Right atrium auricular region (tissue), 2 donors: Measurements from ENCODE around the gene CYB5B. TPM values are rescaled to one million over a fixed set of nuclear protein-coding genes. Genes with fewer than 3 reads are reported as not detected.
A peak's percentile ranks its signal among the peaks of the same experiment; 100 is the strongest.

Experiments used
- DNase-seq: peaks from one replicate; pipeline ENCODE4 v3.0.0-alpha.2; 2019; ENCODE audit warnings: low spot score
- H3K27ac ChIP-seq, 2 donors: fragments of 200-600 bp; sonication (generic); 1 replicate in 1 of 2; 2 replicates in 1 of 2; pipeline ENCODE4 v1.5.1; 2016 to 2019
- H3K27me3 ChIP-seq, 2 donors: fragments of 200-600 bp; sonication (generic); one replicate each; pipeline versions ENCODE4 v1.5.1 to v1.6.0; 2017 to 2019
- H3K36me3 ChIP-seq: fragments of 200-600 bp; sonication (generic); one replicate; pipeline ENCODE4 v1.5.1; 2016
- H3K4me1 ChIP-seq, 2 donors: fragments of 200-600 bp; sonication (generic); one replicate each; pipeline versions ENCODE4 v1.5.1 to v1.6.0; 2017 to 2019
- H3K4me3 ChIP-seq, 2 donors: fragments of 200-600 bp; sonication (generic); 1 replicate in 1 of 2; 2 replicates in 1 of 2; pipeline ENCODE4 v1.5.1; 2017 to 2019; ENCODE audit warnings: mild to moderate bottlenecking in 1 of 2, moderate library complexity in 1 of 2
- H3K9me3 ChIP-seq, 2 donors: fragments of 200-600 bp; sonication (generic); one replicate each; pipeline ENCODE4 v1.5.1; 2019
- total RNA-seq, 2 donors: library from RNA; depleted of rRNA; stranded (reverse); fragments of >200 nt; gene quantifications; one replicate each; pipeline ENCODE4 v1.1.0, GENCODE V29; 2016
- TF ChIP-seq, protein P1 (sequence below), 2 donors: fragments of 200-600 bp; sonication (generic); IDR thresholded peaks; one replicate each; pipeline ENCODE4 v1.5.1; 2019; ENCODE audit warnings: antibody characterized with exemption in 2 of 2

Gene CYB5B
- total RNA-seq, 2 donors from 2014 or later = 29.4 to 31.9 TPM

DNA sequence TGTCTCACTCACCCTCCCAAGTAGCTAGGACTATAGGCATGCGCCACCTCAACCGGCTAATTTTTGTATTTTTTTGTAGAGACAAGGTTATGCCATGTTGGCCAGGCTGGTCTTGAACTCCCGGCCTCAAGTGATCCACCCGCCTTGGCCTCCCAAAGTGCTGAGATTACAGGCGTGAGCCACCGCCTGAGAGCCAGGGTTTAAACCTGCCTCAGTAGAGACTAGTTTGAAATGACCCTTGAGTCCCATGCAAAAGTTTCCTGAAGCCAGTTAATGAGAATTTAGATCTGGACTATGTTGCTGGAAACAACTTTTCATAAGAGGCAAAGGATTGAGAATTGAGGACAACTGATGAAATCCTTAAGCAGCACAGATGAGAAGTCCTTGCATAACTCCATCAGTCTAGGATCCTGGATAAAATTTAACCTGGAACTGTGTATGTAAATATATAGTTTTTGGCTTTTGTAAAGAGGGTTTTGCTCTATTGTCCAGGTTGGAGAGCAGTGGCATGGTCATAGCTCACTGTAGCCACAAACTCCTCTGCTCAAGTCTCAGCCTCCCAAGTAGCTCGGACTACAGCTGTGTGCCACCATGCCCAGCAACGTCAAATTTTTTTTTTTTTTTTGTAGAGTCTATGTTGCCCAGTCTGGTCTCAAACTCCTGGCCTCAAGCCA lies 43.2 kb downstream of the CYB5B start:
- no peak for DNase-seq
- peaks cover under 1% of the 10 kb centered on the region for H3K36me3 ChIP-seq
- no peak overlapping the region for H3K4me3 ChIP-seq
- TF ChIP-seq, protein P1, sequence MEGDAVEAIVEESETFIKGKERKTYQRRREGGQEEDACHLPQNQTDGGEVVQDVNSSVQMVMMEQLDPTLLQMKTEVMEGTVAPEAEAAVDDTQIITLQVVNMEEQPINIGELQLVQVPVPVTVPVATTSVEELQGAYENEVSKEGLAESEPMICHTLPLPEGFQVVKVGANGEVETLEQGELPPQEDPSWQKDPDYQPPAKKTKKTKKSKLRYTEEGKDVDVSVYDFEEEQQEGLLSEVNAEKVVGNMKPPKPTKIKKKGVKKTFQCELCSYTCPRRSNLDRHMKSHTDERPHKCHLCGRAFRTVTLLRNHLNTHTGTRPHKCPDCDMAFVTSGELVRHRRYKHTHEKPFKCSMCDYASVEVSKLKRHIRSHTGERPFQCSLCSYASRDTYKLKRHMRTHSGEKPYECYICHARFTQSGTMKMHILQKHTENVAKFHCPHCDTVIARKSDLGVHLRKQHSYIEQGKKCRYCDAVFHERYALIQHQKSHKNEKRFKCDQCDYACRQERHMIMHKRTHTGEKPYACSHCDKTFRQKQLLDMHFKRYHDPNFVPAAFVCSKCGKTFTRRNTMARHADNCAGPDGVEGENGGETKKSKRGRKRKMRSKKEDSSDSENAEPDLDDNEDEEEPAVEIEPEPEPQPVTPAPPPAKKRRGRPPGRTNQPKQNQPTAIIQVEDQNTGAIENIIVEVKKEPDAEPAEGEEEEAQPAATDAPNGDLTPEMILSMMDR (IDR thresholded peaks at IDR 0.05) = no peak
- no peak overlapping the region for H3K27ac ChIP-seq
- H3K4me1 ChIP-seq = no peaks in the 10 kb centered on the region
- H3K27me3 ChIP-seq = no peaks in the 10 kb centered on the region
- H3K9me3 ChIP-seq = no peaks in the 10 kb centered on the region

DNA sequence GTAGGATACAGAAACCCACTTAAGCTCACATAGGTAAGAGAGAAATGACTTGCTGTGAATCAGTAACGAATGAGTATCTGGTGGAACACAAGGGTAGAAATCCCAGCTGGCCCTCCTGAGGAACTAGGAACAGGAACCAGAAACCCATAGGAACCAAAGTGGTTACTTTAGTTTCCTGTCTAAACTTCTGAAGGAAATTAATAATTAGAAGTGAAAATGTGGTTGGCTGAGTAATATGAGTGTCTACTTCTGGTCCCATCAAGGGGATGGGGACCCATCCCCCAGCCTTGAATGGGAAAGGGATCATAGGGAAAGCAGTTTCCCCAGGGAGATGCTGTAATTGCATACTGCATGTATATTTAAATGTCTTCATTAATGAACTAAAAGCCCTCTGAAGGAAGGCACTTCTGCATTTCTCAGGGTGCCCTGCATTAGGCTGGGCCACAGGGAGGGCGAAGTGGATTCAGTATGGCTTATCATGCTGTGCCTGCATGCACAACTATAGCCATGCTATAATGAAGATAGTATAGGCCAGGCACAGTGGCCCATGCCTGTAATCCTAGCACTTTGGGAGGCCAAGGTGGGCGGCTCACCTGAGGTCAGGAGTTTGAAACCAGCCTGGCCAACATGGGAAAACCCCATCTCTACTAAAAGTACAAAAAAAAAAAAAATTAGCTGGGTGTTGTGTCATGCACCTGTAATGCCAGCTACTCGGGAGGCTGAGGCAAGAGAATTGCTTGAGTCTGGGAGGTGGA lies 45.6 kb downstream of the CYB5B start:
- H3K27ac ChIP-seq = no peak overlapping the region
- H3K4me1 ChIP-seq = no peaks in the 10 kb centered on the region
- TF ChIP-seq, protein P1 (IDR thresholded peaks at IDR 0.05) = no peak
- H3K4me3 ChIP-seq = no peak overlapping the region
- H3K9me3 ChIP-seq = no peaks in the 10 kb centered on the region
- DNase-seq = no peak
- H3K36me3 ChIP-seq = no peaks in the 10 kb centered on the region
- no peaks in the 10 kb centered on the region for H3K27me3 ChIP-seq

DNA sequence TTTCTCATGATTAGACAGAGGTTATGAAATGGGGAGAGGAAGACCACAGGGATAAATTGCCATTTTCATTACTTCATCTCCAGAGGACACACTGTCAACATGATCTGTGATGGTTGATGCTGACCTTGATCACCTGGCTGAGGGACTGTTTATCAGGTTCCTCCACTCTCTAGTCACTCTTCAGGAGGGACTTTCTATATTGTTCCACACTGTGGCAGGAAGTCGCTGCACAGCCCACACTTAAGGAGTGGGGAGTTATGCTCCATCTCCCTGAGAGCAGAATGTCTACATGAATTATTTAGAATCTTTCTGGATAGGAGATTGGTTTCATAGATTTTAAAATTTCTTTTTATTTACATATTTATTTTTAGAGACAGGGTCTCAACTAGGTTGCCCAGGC lies 46.7 kb downstream of the CYB5B start:
- H3K27me3 ChIP-seq = no peaks in the 10 kb centered on the region
- no peak overlapping the region for H3K27ac ChIP-seq

DNA sequence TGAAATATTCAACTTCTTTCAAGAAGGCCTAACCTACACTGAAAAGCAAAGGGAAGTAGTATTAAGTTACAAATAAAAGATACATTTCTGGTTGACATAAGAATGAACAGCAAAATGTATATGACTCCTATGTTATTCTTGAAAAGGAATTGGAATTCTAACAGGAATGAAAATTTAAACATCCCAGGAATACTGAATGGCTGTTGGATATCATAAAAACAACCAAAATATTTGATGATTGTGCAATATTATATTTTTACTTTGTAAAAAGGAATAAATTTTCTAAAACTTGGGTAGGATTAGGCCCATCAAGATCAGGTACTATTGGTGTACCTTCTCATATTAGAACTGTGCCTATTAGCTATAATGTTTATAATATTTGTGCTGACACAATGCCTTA lies 50.0 kb downstream of the CYB5B start:
- TF ChIP-seq, protein P1 (IDR thresholded peaks at IDR 0.05) = no peak
- no peak for DNase-seq

More for the DNA sequence above, 46.7 kb downstream of the CYB5B start:
- Histone ChIP-seq H3K36me3 (no peaks in the 10 kb centered on the region), H3K9me3 (no peaks in the 10 kb centered on the region), H3K4me3 (no peak overlapping the region), H3K4me1 (no peaks in the 10 kb centered on the region)
- TF ChIP-seq, protein P1 (IDR thresholded peaks at IDR 0.05) = no peak
- DNase-seq = no peak

DNA sequence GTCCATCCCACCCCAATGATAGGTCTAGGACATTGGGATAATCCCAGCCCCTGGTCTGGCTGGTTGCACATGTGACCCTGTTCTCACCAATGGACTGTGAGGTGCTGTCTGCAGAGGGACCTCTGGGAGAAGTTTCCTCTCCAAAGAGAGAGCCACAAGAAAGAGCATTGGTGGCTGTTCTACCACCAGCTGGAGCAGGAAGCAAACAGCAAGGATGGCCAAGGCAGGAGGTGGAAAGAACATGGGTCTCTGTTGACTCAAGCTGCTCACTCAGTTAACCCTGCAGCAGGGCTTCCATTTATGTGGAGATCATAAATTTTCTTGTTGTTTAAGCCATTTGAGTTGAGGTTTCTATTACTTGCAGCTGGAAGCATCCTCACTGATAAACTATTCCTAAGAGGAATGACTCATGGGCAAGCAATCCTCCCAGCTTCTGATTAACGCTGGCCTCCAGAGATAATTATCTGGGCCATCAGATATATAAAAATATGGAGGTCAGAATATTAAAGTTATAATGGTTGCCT lies 52.6 kb downstream of the CYB5B start:
- H3K4me1 ChIP-seq = peaks cover 0 to 17% of the 10 kb centered on the region in 2 donors
- no peak overlapping the region for H3K4me3 ChIP-seq
- H3K9me3 ChIP-seq = no peaks in the 10 kb centered on the region
- TF ChIP-seq, protein P1 (IDR thresholded peaks at IDR 0.05) = no peak
- peak overlapping the region in 1 of 2 donors; percentile 14 for H3K27ac ChIP-seq
- no peaks in the 10 kb centered on the region for H3K27me3 ChIP-seq
- H3K36me3 ChIP-seq = no peaks in the 10 kb centered on the region
- DNase-seq = peak; percentile 57

More for the DNA sequence above, 50.0 kb downstream of the CYB5B start:
- Histone ChIP-seq H3K9me3 (no peaks in the 10 kb centered on the region), H3K36me3 (no peaks in the 10 kb centered on the region), H3K27me3 (no peaks in the 10 kb centered on the region), H3K4me3 (no peak overlapping the region), H3K27ac (no peak overlapping the region), H3K4me1 (peaks cover 0 to 9% of the 10 kb centered on the region in 2 donors)
